ENCODE data around the gene GAD2. TPM values are rescaled to one million over a fixed set of nuclear protein-coding genes. Genes with fewer than 3 reads are reported as not detected.

The GAD2 gene
- not detected for total RNA-seq

- intact Hi-C loops (cut with DNase I): no loop called here
- no peak for DNase-seq (ENCODE audit: low spot score)
These were observed at the start of gene GAD2 for GRCh38 chr10:26216585-26217395. Gene GAD2 (plus strand): TSS chr10:26216774. CDS start chr10:26216810, 36 bp downstream.

GRCh38 chr10:26169466-26169865 is 47.1 kb upstream of the GAD2 start:
- ATAC-seq (no peak), DNase-seq (ENCODE audit: low spot score) (no peak)
- intact Hi-C loops (cut with DNase I): no loop called here

More at GRCh38 chr10:26216585-26217395, at the start of gene GAD2:
- ATAC-seq: no peak

- DNase-seq (ENCODE audit: low spot score) (no peak), ATAC-seq (no peak)
- intact Hi-C loops (cut with DNase I): no loop called here
These were observed 44.4 kb upstream of the GAD2 start for GRCh38 chr10:26172131-26172530.

DNA sequence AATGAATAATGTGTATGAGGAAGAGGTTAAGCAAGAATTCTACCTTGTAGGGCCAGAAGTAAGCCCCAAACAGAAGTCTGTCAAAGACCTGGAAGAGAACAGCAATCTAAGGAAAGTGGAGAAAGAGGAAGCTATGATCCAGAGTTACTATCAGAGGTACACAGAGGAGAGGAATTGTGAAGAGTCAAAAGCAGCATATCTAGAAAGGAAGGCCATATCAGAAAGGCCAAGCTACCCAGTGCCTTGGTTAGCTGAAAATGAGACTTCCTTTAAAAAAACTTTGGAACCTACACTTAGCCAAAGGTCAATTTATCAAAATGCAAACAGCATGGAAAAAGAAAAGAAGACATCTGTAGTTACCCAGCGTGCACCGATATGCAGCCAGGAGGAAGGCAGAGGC is 42.7 kb upstream of the GAD2 start:
- ATAC-seq: no peak
- intact Hi-C loops (cut with DNase I): no loop called here
- no peak for DNase-seq (ENCODE audit: low spot score)

- no peak for DNase-seq (ENCODE audit: low spot score)
- intact Hi-C loops (cut with DNase I): no loop called here
- no peak for ATAC-seq
These were observed 39.2 kb upstream of the GAD2 start for GRCh38 chr10:26177341-26177740.

- intact Hi-C loops (cut with DNase I): no loop called here
- DNase-seq (ENCODE audit: low spot score) (no peak), ATAC-seq (no peak)
These were observed 22.3 kb upstream of the GAD2 start for GRCh38 chr10:26194275-26194674.

DNA sequence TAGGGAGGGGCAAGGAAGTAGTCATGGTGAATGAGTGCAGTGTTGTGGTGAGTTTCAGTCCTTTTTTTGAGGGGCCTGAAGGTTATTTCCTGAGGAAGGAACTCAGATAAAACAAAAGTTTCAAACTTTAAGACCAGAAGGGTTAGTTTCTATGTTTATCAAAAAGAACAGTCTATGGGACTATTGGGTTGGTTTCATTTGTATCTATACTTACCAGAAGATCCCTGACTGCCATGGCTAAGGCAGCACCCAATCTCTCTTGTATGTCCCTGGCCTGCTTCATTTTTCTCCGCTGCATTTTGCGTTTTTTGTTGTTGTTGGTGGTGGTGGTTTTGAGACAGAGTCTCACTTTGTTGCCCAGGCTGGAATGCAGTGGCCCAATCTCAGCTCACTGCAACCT is 19.3 kb upstream of the GAD2 start:
- intact Hi-C loops (cut with DNase I): no loop called here
- ATAC-seq: no peak
- no peak for DNase-seq (ENCODE audit: low spot score)

- intact Hi-C loops (cut with DNase I): no loop called here
- DNase-seq (ENCODE audit: low spot score) (no peak), ATAC-seq (no peak)
These were observed 18.5 kb upstream of the GAD2 start for GRCh38 chr10:26198119-26198518.

DNA sequence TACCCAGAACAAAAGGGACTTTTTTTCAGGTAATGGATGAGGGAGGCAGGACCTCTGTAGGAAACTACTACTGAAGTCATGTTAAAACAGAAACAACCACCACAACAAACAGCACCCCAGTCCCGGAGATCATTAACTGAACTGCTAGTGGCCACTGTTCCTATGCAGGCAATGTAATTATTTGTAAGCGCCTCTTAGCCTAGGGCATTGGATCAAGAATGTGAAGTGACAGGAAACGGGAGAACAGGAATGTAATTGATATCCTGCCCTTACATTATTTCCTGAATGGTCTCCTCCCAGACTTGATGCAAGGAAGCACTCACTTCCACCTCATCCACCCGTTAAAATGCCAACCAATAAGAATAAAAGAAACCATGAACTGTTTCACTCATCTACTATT is 16.7 kb upstream of the GAD2 start:
- intact Hi-C loops (cut with DNase I): no loop called here
- no peak for DNase-seq (ENCODE audit: low spot score)
- no peak for ATAC-seq

- DNase-seq (ENCODE audit: low spot score) (no peak), ATAC-seq (no peak)
- intact Hi-C loops (cut with DNase I): no loop called here
These were observed 11.4 kb upstream of the GAD2 start for GRCh38 chr10:26205223-26205622.

GRCh38 chr10:26211781-26212444 is 4.7 kb upstream of the GAD2 start:
- intact Hi-C loops (cut with DNase I): no loop called here
- ATAC-seq (no peak), DNase-seq (ENCODE audit: low spot score) (no peak)

DNA sequence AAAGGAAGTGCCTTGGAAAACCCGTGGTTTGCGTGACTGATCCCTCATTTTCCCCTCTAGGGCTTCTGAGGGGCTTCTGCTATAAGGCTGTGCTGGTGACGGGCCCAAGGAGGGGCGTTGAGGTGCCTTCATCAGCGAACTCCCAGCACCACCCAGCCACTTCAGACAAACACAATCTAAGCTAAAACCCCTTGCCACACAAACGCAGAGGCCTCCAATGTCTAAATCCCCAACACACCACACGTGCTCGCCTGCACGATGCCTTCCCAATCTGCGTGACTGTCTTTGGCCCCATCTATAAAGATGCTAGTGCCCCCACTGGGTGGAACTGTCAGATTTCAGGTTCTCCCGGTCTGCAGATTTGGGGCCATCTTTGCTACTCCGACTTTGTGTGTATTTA is 4.1 kb upstream of the GAD2 start:
- DNase-seq (ENCODE audit: low spot score) (no peak), ATAC-seq (no peak)
- intact Hi-C loops (cut with DNase I): no loop called here

DNA sequence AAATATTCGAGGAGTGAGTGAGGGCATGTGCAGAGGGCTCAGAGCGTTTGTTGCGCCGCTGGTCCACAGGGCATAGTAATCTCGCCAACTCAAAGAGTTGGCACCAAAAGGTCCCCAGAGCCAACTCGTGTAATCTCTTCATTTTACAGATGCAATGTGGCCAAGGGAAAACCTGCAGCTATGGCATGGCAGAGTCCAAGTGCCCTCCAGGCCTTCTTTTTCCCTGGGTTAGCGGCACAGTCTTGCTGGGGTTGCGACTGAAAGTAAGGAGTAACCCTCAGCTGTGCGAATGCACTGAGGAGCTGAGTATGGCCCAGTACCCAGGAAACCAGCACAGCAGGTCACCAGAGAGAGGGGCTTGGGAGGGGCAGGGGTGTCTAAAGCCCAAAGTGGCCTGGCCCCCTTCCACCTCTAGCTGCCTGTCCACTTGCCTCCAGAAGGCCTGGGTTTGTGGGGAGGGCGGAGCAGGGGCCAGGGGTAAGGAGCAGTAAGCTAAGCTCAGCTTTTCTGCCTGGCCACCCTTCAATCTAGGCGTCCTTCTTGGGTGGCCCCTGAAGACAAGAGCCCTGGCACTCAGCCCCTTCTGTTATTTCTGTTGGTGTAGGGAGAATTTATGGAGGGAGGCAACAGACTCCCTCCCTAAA is 3.3 kb upstream of the GAD2 start:
- intact Hi-C loops (cut with DNase I): no loop called here
- ATAC-seq: no peak
- no peak for DNase-seq (ENCODE audit: low spot score)

- ATAC-seq (no peak), DNase-seq (ENCODE audit: low spot score) (no peak)
- intact Hi-C loops (cut with DNase I): no loop called here
These were observed 2.6 kb upstream of the GAD2 start for GRCh38 chr10:26214004-26214403.

GRCh38 chr10:26214551-26215395 is 1.8 kb upstream of the GAD2 start:
- intact Hi-C loops (cut with DNase I): no loop called here
- DNase-seq (ENCODE audit: low spot score): no peak
- ATAC-seq: no peak

GRCh38 chr10:26215396-26215934 is 1.1 kb upstream of the GAD2 start:
- DNase-seq (ENCODE audit: low spot score) (no peak), ATAC-seq (no peak)
- intact Hi-C loops (cut with DNase I): no loop called here

DNA sequence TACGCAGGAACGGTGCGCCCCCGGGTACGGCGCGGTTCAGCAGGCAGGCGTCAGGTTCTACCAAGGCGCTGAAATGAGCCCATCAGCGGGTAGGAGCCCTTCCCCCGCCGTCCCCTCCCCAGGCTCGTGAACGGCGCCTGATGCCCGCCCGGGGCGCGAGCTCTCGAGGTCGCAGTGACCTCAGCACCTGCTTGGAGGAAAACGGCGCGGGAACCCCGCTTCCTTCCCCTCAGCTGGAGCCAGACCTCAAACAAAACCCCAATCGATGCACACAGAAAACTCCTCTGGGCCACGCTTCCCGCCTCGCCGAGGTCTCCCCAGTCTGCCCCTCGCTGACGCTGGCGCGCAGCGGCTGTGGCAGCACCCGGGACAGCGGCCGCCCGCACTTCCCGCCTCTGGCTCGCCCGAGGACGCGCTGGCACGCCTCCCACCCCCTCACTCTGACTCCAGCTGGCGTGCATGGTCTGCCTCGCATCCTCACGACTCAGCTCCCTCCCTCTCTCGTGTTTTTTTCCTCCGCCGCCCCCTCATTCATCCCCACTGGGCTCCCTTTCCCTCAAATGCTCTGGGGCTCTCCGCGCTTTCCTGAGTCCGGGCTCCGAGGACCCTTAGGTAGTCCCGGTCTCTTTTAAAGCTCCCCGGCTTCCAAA is 514 bp upstream of the GAD2 start:
- DNase-seq (ENCODE audit: low spot score): no peak
- ATAC-seq: no peak
- intact Hi-C loops (cut with DNase I): no loop called here

GRCh38 chr10:26217396-26218086 is 967 bp downstream of the GAD2 start:
- intact Hi-C loops (cut with DNase I): no loop called here
- ATAC-seq (no peak), DNase-seq (ENCODE audit: low spot score) (no peak)

Data from sciatic nerve (tissue), 2 donors.